Adrenal gland (tissue), 5 donors: ENCODE measurements around the gene IFNGR2.

ENCODE experiments used
- POLR2A ChIP-seq, 2 donors: fragments of 450-650 bp; IDR thresholded peaks; one replicate each; pipeline ENCODE4 v1.6.1; 2017; ENCODE audit warnings: antibody characterized with exemption in 2 of 2, mild to moderate bottlenecking in 2 of 2, moderate library complexity in 1 of 2
- TF ChIP-seq, protein P1 (sequence below), 6 experiments: fragments of 450-650 bp in 4 of 6; fragments of 200-600 bp in 2 of 6; sonication (generic) in 1 of 6; IDR thresholded peaks; 1 replicate in 5 of 6; 2 replicates in 1 of 6; pipeline versions ENCODE4 v1.5.1 to v1.8.0; 2016 to 2021; ENCODE audit warnings: antibody characterized with exemption in 6 of 6, mild to moderate bottlenecking in 2 of 6, moderate library complexity in 1 of 6
- donor health status: DM: no; HTN: no; CAD: no.

DNA sequence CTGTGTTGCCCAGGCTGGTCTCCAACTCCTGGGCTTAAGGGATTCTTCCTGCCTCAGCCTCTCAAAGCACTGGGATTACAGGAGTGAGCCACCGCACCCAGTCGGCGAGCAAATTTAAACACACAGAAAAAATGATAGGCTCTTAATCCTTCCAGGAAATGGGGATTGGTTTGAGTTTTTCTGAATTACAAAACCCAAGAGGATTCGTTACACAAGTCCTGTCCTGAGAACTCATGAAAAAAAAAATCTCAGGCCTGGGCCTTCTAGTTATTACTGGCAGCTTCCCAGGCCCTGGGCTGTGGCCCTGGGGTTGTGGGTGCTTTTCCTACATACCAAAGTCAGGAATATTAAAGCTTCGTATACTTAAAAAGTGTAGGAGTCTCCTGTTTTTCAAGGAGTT is 6.3 kb upstream of the IFNGR2 start:
- TF ChIP-seq, protein P1, sequence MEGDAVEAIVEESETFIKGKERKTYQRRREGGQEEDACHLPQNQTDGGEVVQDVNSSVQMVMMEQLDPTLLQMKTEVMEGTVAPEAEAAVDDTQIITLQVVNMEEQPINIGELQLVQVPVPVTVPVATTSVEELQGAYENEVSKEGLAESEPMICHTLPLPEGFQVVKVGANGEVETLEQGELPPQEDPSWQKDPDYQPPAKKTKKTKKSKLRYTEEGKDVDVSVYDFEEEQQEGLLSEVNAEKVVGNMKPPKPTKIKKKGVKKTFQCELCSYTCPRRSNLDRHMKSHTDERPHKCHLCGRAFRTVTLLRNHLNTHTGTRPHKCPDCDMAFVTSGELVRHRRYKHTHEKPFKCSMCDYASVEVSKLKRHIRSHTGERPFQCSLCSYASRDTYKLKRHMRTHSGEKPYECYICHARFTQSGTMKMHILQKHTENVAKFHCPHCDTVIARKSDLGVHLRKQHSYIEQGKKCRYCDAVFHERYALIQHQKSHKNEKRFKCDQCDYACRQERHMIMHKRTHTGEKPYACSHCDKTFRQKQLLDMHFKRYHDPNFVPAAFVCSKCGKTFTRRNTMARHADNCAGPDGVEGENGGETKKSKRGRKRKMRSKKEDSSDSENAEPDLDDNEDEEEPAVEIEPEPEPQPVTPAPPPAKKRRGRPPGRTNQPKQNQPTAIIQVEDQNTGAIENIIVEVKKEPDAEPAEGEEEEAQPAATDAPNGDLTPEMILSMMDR (IDR thresholded peaks at IDR 0.05), result no peak
- TF ChIP-seq POLR2A (IDR thresholded peaks at IDR 0.05), result no peak
